GM23338 (cell line): Measurements from ENCODE around the gene RYR3. TPM values are rescaled to one million over a fixed set of nuclear protein-coding genes. Genes with fewer than 3 reads are reported as not detected.

Source experiments
- ATAC-seq: fragments of 200-7000 bp; cut with Tn5 transposase; 3 replicates; pipeline ENCODE4 v1.9.1; 2020
- DNase-seq: peaks from one replicate; pipeline ENCODE4 v3.0.0-alpha.2; 2015; ENCODE audit warnings: low spot score
- H2AFZ ChIP-seq: fragments of 200-600 bp; sonication (generic); 2 replicates; pipeline ENCODE4 v1.8.0; 2016; ENCODE audit warnings: antibody characterized with exemption, mild to moderate bottlenecking, moderate library complexity
- H3F3A ChIP-seq: fragments of 200-600 bp; sonication (generic); replicated peaks from 2 replicates; pipeline ENCODE4 v1.8.0; 2017; ENCODE audit warnings: antibody characterized with exemption, mixed run types, low read depth
- H3K27ac ChIP-seq: fragments of 200-600 bp; sonication (generic); 2 replicates; pipeline ENCODE4 v1.6.1; 2016; ENCODE audit warnings: low read depth
- H3K27me3 ChIP-seq: fragments of 200-600 bp; sonication (generic); 2 replicates; pipeline ENCODE4 v1.8.0; 2016; ENCODE audit warnings: mild to moderate bottlenecking, mixed run types, moderate library complexity; ENCODE audit not compliant: insufficient read depth
- H3K36me3 ChIP-seq: fragments of 200-600 bp; sonication (generic); 2 replicates; pipeline ENCODE4 v1.8.0; 2016; ENCODE audit warnings: mild to moderate bottlenecking; ENCODE audit not compliant: insufficient read depth
- H3K4me1 ChIP-seq: fragments of 200-600 bp; sonication (generic); 2 replicates; pipeline ENCODE4 v1.8.0; 2016; ENCODE audit warnings: mild to moderate bottlenecking, moderate library complexity; ENCODE audit not compliant: insufficient read depth
- H3K4me2 ChIP-seq: fragments of 200-600 bp; sonication (generic); 2 replicates; pipeline ENCODE4 v1.7.1; 2017; ENCODE audit warnings: mixed run types
- H3K4me3 ChIP-seq: fragments of 200-600 bp; sonication (generic); 2 replicates; pipeline ENCODE4 v1.6.1; 2016; ENCODE audit warnings: mixed run types
- H3K79me2 ChIP-seq: fragments of 200-600 bp; sonication (generic); replicated peaks from 2 replicates; pipeline ENCODE4 v1.8.0; 2017; ENCODE audit warnings: mild to moderate bottlenecking; ENCODE audit not compliant: insufficient read depth
- H3K9me2 ChIP-seq: fragments of 200-600 bp; sonication (generic); 2 replicates; pipeline ENCODE4 v1.8.0; 2017; ENCODE audit not compliant: insufficient read depth
- H4K20me1 ChIP-seq: fragments of 200-600 bp; sonication (generic); replicated peaks from 2 replicates; pipeline ENCODE4 v1.8.0; 2017; ENCODE audit warnings: mild to moderate bottlenecking; ENCODE audit not compliant: insufficient read depth
- H3K27ac Mint-ChIP-seq: 2 replicates; pipeline ENCODE4 v1.8.0; 2020; ENCODE audit warnings: inconsistent platforms, mild to moderate bottlenecking, moderate library complexity, mixed read lengths
- H3K27me3 Mint-ChIP-seq: 3 replicates; pipeline ENCODE4 v1.8.0; 2022; ENCODE audit warnings: low read depth, mild to moderate bottlenecking, moderate library complexity, mixed read lengths, inconsistent platforms; ENCODE audit not compliant: insufficient read depth, poor library complexity
- H3K36me3 Mint-ChIP-seq: 3 replicates; pipeline ENCODE4 v1.8.0; 2021; ENCODE audit warnings: low read depth, mild to moderate bottlenecking, inconsistent platforms, moderate library complexity, mixed read lengths
- H3K4me1 Mint-ChIP-seq: 3 replicates; pipeline ENCODE4 v1.8.0; 2020; ENCODE audit warnings: mild to moderate bottlenecking, inconsistent platforms, mixed read lengths
- H3K4me3 Mint-ChIP-seq: 3 replicates; pipeline ENCODE4 v1.8.0; 2021; ENCODE audit warnings: moderate library complexity, mild to moderate bottlenecking, inconsistent platforms, mixed read lengths
- H3K9me3 Mint-ChIP-seq: 3 replicates; pipeline ENCODE4 v1.8.0; 2020; ENCODE audit warnings: moderate library complexity, mild to moderate bottlenecking, inconsistent platforms, mixed read lengths
- CREB1 ChIP-seq: fragments of 250-450 bp; sonication (Bioruptor Pico); IDR thresholded peaks from 2 replicates; pipeline ENCODE4 v1.5.0; 2020; ENCODE audit warnings: low read depth, mild to moderate bottlenecking, moderate library complexity
- CTCF ChIP-seq, 2 experiments: fragments of 200-600 bp in 1 of 2; sonication (generic) in 1 of 2; conservative IDR thresholded peaks; 2 replicates each; pipeline versions ENCODE4 v1.5.1 to v1.6.1; 2016 to 2017; ENCODE audit warnings: antibody characterized with exemption in 2 of 2, low read depth in 2 of 2, mild to moderate bottlenecking in 2 of 2, moderate library complexity in 1 of 2
- ETS1 ChIP-seq: IDR thresholded peaks from 2 replicates; pipeline ENCODE4 v1.6.1; 2016; ENCODE audit warnings: antibody characterized with exemption
- EZH2 ChIP-seq: fragments of 200-600 bp; sonication (generic); IDR thresholded peaks from one replicate; pipeline ENCODE4 v1.8.0; 2017; ENCODE audit warnings: antibody characterized with exemption, mild to moderate bottlenecking, low read depth; ENCODE audit not compliant: unreplicated experiment
- EZH2phosphoT487 ChIP-seq: fragments of 200-600 bp; sonication (generic); IDR thresholded peaks from one replicate; pipeline ENCODE4 v1.8.1; 2018; ENCODE audit warnings: antibody characterized with exemption; ENCODE audit not compliant: unreplicated experiment
- JUNB ChIP-seq: IDR thresholded peaks from one replicate; pipeline ENCODE4 v1.6.1; 2016; ENCODE audit warnings: antibody characterized with exemption; ENCODE audit not compliant: unreplicated experiment
- NANOG ChIP-seq: IDR thresholded peaks from 2 replicates; pipeline ENCODE4 v1.6.1; 2016; ENCODE audit warnings: antibody characterized with exemption, borderline replicate concordance
- POLR2AphosphoS5 ChIP-seq: IDR thresholded peaks from 2 replicates; pipeline ENCODE4 v1.6.1; 2016; ENCODE audit warnings: antibody characterized with exemption, low read depth
- REST ChIP-seq: IDR thresholded peaks from one replicate; pipeline ENCODE4 v1.6.1; 2018; ENCODE audit warnings: antibody characterized with exemption; ENCODE audit not compliant: unreplicated experiment
- STAT1 ChIP-seq: IDR thresholded peaks from one replicate; pipeline ENCODE4 v1.6.1; 2016; ENCODE audit warnings: antibody characterized with exemption; ENCODE audit not compliant: unreplicated experiment
- ZNF114 ChIP-seq: fragments of 250-450 bp; sonication (Bioruptor Pico); IDR thresholded peaks from 2 replicates; pipeline ENCODE4 v1.5.0; 2020; ENCODE audit warnings: mild to moderate bottlenecking, moderate library complexity
- ZNF331 ChIP-seq: fragments of 250-450 bp; sonication (Bioruptor Pico); IDR thresholded peaks from 2 replicates; pipeline ENCODE4 v1.5.0; 2020; ENCODE audit warnings: low read depth, mild to moderate bottlenecking, moderate library complexity
- ZNF462 ChIP-seq: fragments of 250-450 bp; sonication (Bioruptor Pico); IDR thresholded peaks from 2 replicates; pipeline ENCODE4 v1.5.0; 2020; ENCODE audit warnings: mild to moderate bottlenecking, moderate library complexity
- polyA plus RNA-seq: library from polyadenylated mRNA; unstranded; fragments of >200 nt; fragmentation: Nextera tagmentation; extraction: Ambion mirVana; gene quantifications from 2 replicates; pipeline ENCODE4 v1.2.1, GENCODE V29; 2016
- total RNA-seq: library from RNA; depleted of rRNA; stranded (reverse); fragments of >200 nt; shearing (Covaris generic); gene quantifications from 2 replicates; pipeline ENCODE4 v1.2.3, GENCODE V29; 2014

RYR3 gene
- total and polyA plus RNA-seq, 2 experiments from 2014 or later, result 1.1 to 1.2 TPM

- no peak overlapping the region for H3K4me3 ChIP-seq
- no peak overlapping the region for H3K4me2 ChIP-seq
- Mint-ChIP-seq H3K9me3 (peaks cover 2% of the 10 kb centered on the region; the same call in 1 of the 3 replicates), H3K36me3 (0 out of 3 replicates have a peak, but pooled peaks cover 5% of the 10 kb centered on the region), H3K4me1 (no peaks in the 10 kb centered on the region), H3K27me3 (no peaks in the 10 kb centered on the region), H3K27ac (no peak overlapping the region), H3K4me3 (no peak overlapping the region)
- no peaks in the 10 kb centered on the region for H4K20me1 ChIP-seq
- ATAC-seq (no peak), DNase-seq (no peak)
- H3K79me2 ChIP-seq, result no peaks in the 10 kb centered on the region
- H3K4me1 ChIP-seq, result no peaks in the 10 kb centered on the region
- H3F3A ChIP-seq, result no peaks in the 10 kb centered on the region
- no peaks in the 10 kb centered on the region for H3K27me3 ChIP-seq
- H3K9me2 ChIP-seq, result no peaks in the 10 kb centered on the region; the same call in 1 of the 2 replicates
- H2AFZ ChIP-seq, result no peak overlapping the region
- no peak overlapping the region for H3K27ac ChIP-seq
- TF ChIP-seq EZH2 (no peak), EZH2phosphoT487 (no peak), ETS1 (no peak), NANOG (no peak), ZNF114 (no peak), JUNB (no peak), STAT1 (no peak), CTCF (conservative IDR thresholded peaks at IDR 0.05; ENCODE audit: low read depth in 2 of 2) (no peak), REST (no peak), CREB1 (CRISPR knock-in tag) (no peak), ZNF462 (CRISPR knock-in tag) (no peak), ZNF331 (CRISPR knock-in tag) (no peak), POLR2AphosphoS5 (no peak)
- H3K36me3 ChIP-seq, result no peaks in the 10 kb centered on the region
Observed at GRCh38 chr15:33753012-33753411, 442.2 kb downstream of the RYR3 start.
